ENCODE results near the gene KCNK7. TPM values are rescaled to one million over a fixed set of nuclear protein-coding genes. Genes with fewer than 3 reads are reported as not detected.

The KCNK7 gene, protein sequence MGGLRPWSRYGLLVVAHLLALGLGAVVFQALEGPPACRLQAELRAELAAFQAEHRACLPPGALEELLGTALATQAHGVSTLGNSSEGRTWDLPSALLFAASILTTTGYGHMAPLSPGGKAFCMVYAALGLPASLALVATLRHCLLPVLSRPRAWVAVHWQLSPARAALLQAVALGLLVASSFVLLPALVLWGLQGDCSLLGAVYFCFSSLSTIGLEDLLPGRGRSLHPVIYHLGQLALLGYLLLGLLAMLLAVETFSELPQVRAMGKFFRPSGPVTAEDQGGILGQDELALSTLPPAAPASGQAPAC
- total RNA-seq (ENCODE audit: low replicate concordance): 0.09 and 0.65 TPM in 2 replicates

DNA sequence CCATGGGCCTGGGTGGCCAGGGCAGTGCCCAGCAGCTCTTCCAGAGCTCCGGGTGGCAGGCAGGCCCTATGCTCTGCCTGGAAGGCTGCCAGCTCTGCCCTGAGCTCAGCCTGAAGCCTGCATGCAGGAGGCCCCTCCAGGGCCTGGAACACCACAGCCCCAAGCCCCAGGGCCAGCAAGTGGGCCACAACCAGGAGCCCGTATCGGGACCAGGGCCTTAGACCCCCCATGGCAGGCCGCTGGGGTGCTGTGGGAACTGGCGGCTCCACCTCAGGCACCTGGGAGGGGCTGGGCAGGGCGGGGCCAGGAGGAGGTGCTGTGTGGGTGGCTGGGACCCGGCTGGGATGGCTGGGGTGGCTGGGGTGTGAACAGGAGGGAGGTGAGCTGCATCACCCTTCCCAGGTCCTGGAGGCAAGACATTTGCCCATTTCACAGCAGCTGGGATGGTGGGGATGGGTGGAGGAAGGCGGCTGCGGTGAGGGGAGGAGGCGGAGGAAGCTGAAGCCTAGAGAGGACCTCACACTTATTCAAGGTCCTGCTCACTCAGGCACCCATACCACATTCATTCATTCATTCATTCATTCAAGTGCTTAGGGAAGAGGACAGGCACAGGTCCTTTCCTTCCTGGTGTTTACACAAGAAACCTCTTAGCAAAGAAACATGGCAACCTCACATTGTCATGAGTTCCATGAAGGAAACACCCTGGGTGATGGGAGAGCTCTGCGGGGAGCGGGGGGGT lies at the start of gene KCNK7:
Gene KCNK7 (minus strand): TSS at position 258 of the 739 bp plus-strand sequence. CDS start 28 bp downstream, at position 230.
- no peak within 1 kb of the TSS for H3K4me3 ChIP-seq (ENCODE audit: low read depth, low read length)
- TF ChIP-seq, protein P1, sequence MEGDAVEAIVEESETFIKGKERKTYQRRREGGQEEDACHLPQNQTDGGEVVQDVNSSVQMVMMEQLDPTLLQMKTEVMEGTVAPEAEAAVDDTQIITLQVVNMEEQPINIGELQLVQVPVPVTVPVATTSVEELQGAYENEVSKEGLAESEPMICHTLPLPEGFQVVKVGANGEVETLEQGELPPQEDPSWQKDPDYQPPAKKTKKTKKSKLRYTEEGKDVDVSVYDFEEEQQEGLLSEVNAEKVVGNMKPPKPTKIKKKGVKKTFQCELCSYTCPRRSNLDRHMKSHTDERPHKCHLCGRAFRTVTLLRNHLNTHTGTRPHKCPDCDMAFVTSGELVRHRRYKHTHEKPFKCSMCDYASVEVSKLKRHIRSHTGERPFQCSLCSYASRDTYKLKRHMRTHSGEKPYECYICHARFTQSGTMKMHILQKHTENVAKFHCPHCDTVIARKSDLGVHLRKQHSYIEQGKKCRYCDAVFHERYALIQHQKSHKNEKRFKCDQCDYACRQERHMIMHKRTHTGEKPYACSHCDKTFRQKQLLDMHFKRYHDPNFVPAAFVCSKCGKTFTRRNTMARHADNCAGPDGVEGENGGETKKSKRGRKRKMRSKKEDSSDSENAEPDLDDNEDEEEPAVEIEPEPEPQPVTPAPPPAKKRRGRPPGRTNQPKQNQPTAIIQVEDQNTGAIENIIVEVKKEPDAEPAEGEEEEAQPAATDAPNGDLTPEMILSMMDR (IDR thresholded peaks at IDR 0.05; ENCODE audit: insufficient read depth, low read length): no peak
- no peak for DNase-seq (ENCODE audit: low read depth)

DNA sequence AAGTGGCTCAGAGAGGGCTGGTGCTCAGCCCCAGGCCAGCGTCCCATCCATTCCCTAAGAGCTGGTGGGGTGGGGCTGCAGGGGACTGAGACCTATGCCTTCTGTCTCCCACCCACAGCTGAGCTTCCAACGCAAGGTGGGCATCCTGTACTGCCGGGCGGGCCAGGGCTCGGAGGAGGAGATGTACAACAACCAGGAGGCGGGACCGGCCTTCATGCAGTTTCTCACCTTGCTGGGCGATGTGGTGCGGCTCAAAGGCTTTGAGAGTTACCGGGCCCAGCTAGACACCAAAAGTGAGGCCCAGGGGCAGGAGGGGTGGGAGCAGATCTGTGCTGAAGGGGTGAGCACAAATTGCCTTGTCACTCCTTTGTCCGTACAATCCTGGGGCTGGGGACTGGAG lies 49.2 kb upstream of the KCNK7 start:
- no peak for DNase-seq (ENCODE audit: low read depth)
- no peak overlapping the region for H3K4me3 ChIP-seq (ENCODE audit: low read depth, low read length)
- TF ChIP-seq, protein P1 (IDR thresholded peaks at IDR 0.05; ENCODE audit: insufficient read depth, low read length): no peak

DNA sequence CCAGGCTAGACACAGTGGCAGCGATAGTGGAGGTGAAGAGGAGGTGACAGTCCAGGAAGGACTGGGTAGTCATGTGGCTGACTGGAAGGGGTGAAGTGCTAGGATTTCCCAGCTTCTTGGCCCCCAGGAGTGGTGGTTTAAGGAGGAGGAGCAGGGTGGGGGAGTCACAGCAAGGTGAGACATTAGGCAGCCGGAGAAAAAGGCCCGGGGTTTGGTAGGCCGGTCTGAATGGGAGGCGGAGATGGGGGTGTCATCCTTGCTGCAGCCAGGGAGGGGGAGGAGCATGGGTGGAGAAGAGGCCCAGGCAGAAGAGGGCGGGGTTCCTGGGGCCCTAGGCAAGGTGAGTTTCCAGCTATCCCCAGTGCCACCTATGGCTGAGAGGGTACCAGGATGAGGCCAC lies 48.4 kb upstream of the KCNK7 start:
- TF ChIP-seq, protein P1 (IDR thresholded peaks at IDR 0.05; ENCODE audit: insufficient read depth, low read length): no peak
- DNase-seq (ENCODE audit: low read depth): no peak
- no peak overlapping the region for H3K4me3 ChIP-seq (ENCODE audit: low read depth, low read length)

DNA sequence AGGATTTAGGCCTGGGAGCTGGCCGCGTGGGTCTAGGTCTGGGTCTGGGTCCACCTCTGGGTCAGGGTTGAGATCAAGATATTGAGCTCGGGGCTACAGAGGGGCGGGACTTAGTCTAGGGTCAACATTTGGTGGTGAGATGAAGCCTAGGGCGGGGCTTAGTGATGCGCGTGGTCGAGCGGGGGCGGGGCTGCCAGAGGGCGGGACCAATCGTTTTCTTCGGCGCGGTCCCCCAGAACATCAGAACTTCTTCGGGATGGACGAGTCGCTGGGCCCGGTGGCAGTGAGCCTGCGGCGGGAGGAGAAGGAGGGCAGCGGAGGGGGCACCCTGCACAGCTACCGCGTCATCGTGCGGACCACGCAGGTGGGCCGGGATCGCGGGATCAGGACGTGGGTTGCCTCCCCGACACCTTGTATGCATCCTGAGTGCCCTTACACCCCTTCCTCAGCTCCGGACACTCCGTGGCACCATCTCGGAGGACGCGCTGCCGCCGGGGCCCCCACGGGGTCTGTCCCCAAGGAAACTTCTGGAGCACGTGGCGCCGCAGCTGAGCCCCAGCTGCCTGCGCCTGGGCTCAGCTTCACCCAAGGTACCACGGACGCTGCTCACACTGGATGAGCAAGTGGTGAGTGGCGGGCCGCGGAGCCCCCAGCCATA lies 46.5 kb upstream of the KCNK7 start:
- H3K4me3 ChIP-seq (ENCODE audit: low read depth, low read length): no peak overlapping the region
- TF ChIP-seq, protein P1 (IDR thresholded peaks at IDR 0.05; ENCODE audit: insufficient read depth, low read length): no peak
- no peak for DNase-seq (ENCODE audit: low read depth)

DNA sequence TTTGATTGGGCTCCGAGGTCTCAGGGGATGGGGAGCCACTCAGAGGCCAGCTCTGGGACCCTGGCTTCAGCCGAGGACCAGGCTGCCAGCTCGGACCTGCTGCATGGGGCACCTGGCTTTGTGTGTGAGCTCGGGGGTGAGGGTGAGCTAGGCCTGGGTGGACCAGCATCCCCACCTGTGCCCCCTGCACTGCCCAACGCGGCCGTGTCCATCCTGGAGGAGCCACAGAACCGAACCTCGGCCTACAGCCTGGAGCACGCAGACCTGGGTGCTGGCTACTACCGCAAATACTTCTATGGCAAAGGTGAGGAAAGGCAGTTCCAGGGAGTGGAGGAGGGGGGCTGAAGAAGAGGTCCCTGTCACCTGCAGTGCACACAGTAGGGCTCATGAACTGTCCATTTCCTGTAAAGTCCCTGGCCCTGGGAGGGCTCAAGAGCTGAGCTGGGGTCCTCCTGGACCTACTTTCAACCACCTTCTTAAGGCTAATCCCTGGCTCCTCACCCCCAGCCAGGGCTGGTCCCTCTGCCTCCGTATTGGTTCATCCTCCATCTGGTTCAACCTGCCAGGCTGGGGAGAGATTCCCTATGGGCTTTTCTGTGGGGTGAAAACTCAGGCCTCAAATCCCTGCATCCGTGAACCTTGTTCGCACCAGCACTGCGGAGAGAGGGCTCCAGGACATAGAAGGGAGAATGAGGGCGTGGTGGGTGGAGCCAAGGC lies 45.9 kb upstream of the KCNK7 start:
- no peak overlapping the region for H3K4me3 ChIP-seq (ENCODE audit: low read depth, low read length)
- TF ChIP-seq, protein P1 (IDR thresholded peaks at IDR 0.05; ENCODE audit: insufficient read depth, low read length): no peak
- no peak for DNase-seq (ENCODE audit: low read depth)
